Sigmoid colon (tissue), 7 donors: ENCODE results near the gene PTPN13. TPM values are rescaled to one million over a fixed set of nuclear protein-coding genes. Genes with fewer than 3 reads are reported as not detected.

ENCODE experiments used
- DNase-seq: peaks from one replicate; pipeline ENCODE4 v3.0.0-alpha.2; 2019
- H3K27ac ChIP-seq, 4 donors: fragments of 200-600 bp; sonication (generic); one replicate each; pipeline ENCODE4 v1.5.1; 2016 to 2019; ENCODE audit warnings: mild to moderate bottlenecking in 1 of 4
- H3K27me3 ChIP-seq, 3 donors: fragments of 200-600 bp; sonication (generic); one replicate each; pipeline ENCODE4 v1.5.1; 2019; ENCODE audit warnings: mild to moderate bottlenecking in 1 of 3
- H3K36me3 ChIP-seq, 4 donors: fragments of 200-600 bp; sonication (generic); one replicate each; pipeline ENCODE4 v1.5.1; 2016 to 2019
- H3K4me1 ChIP-seq, 4 donors: fragments of 200-600 bp; sonication (generic); one replicate each; pipeline ENCODE4 v1.5.1; 2017 to 2019
- H3K4me3 ChIP-seq, 4 donors: fragments of 200-600 bp; sonication (generic); one replicate each; pipeline ENCODE4 v1.5.1; 2017 to 2019; ENCODE audit warnings: mild to moderate bottlenecking in 2 of 4, moderate library complexity in 1 of 4
- H3K9me3 ChIP-seq, 4 donors: fragments of 200-600 bp in 3 of 4; sonication (generic) in 3 of 4; one replicate each; pipeline versions ENCODE4 v1.5.1 to v1.6.1; 2013 to 2019
- CTCF ChIP-seq, 4 experiments: fragments of 450-650 bp in 3 of 4; fragments of 200-600 bp in 1 of 4; IDR thresholded peaks; one replicate each; pipeline ENCODE4 v1.5.1; 2016 to 2019; ENCODE audit warnings: antibody characterized with exemption in 4 of 4, mild to moderate bottlenecking in 3 of 4, moderate library complexity in 2 of 4
- EP300 ChIP-seq, 4 donors: sonication (generic); formaldehyde crosslinking; IDR thresholded peaks; one replicate each; pipeline ENCODE4 v1.6.1; 2017; ENCODE audit warnings: antibody characterized with exemption in 4 of 4
- POLR2A ChIP-seq, 2 donors: fragments of 450-650 bp; IDR thresholded peaks; one replicate each; pipeline ENCODE4 v1.6.1; 2016; ENCODE audit warnings: antibody characterized with exemption in 2 of 2, mild to moderate bottlenecking in 2 of 2, moderate library complexity in 2 of 2
- POLR2AphosphoS5 ChIP-seq, 4 donors: sonication (generic); formaldehyde crosslinking; IDR thresholded peaks; one replicate each; pipeline ENCODE4 v1.6.1; 2017; ENCODE audit warnings: antibody characterized with exemption in 4 of 4
- WGBS, 2 donors: extraction: QIAGEN DNeasy Blood & Tissue Kit; methylation state at CpG; one replicate each; pipeline ENCODE4 v1.1.7; 2013; 5-methylcytosine and 5-hydroxymethylcytosine counted together
- intact Hi-C: fragments of 100-400 bp; cut with DNase I; formaldehyde crosslinking; loops from one replicate; pipeline ENCODE4 v1.15.1; 2023
- polyA plus RNA-seq, 3 donors: library from polyadenylated mRNA; stranded (reverse); fragments of 200-250 nt; gene quantifications; one replicate each; pipeline ENCODE4 v1.2.3, GENCODE V29; 2013
- total RNA-seq, 4 donors: library from RNA; depleted of rRNA; stranded (reverse); fragments of >200 nt; gene quantifications; one replicate each; pipeline ENCODE4 v1.1.0, GENCODE V29; 2016
- donor health status: healthy with polysubstance abuse.
- donor health status: Bipolar disorder and iron deficiency.
- donor health status: healthy.

Gene PTPN13
- total and polyA plus RNA-seq, 7 donors = 0.60 to 16.1 (median 9.9) TPM

- no peaks in the 10 kb centered on the region for H3K4me1 ChIP-seq
- 81 to 84% methylated on average over 3 of the region's 3 CpGs for WGBS, 2 donors
- H3K9me3 ChIP-seq = no peaks in the 10 kb centered on the region
- no peak overlapping the region for H3K4me3 ChIP-seq
- H3K27me3 ChIP-seq = no peaks in the 10 kb centered on the region
- H3K27ac ChIP-seq = no peak overlapping the region
- DNase-seq = no peak
- intact Hi-C loops = no loop called here
- TF ChIP-seq EP300 (IDR thresholded peaks at IDR 0.05) (no peak), POLR2AphosphoS5 (IDR thresholded peaks at IDR 0.05) (no peak), CTCF (IDR thresholded peaks at IDR 0.05) (no peak), POLR2A (IDR thresholded peaks at IDR 0.05) (no peak)
- no peaks in the 10 kb centered on the region for H3K36me3 ChIP-seq
These were observed 231.4 kb downstream of the PTPN13 start for GRCh38 chr4:86825511-86825910.

GRCh38 chr4:86831262-86832130, 237.4 kb downstream of the PTPN13 start:
- Histone ChIP-seq H3K36me3 (no peaks in the 10 kb centered on the region), H3K4me3 (no peak overlapping the region), H3K27me3 (no peaks in the 10 kb centered on the region), H3K4me1 (no peaks in the 10 kb centered on the region), H3K9me3 (no peaks in the 10 kb centered on the region), H3K27ac (no peak overlapping the region)
- no peak for DNase-seq
- WGBS, 2 donors = 83 to 86% methylated on average over 5 of the region's 5 CpGs
- intact Hi-C loops = no loop called here
- TF ChIP-seq EP300 (IDR thresholded peaks at IDR 0.05) (no peak), POLR2A (IDR thresholded peaks at IDR 0.05) (no peak), POLR2AphosphoS5 (IDR thresholded peaks at IDR 0.05) (no peak)

GRCh38 chr4:86833615-86834014, 239.5 kb downstream of the PTPN13 start:
- no peak for DNase-seq
- 96% methylated on average over 1 of the region's 1 CpG for WGBS, 2 donors

GRCh38 chr4:86834901-86835300, 240.8 kb downstream of the PTPN13 start:
- H3K36me3 ChIP-seq = no peaks in the 10 kb centered on the region
- no peak overlapping the region for H3K27ac ChIP-seq
- no peaks in the 10 kb centered on the region for H3K27me3 ChIP-seq
- TF ChIP-seq POLR2A (IDR thresholded peaks at IDR 0.05) (no peak), EP300 (IDR thresholded peaks at IDR 0.05) (no peak), CTCF (IDR thresholded peaks at IDR 0.05) (no peak), POLR2AphosphoS5 (IDR thresholded peaks at IDR 0.05) (no peak)
- intact Hi-C loops = no loop called here
- no peak for DNase-seq
- no peaks in the 10 kb centered on the region for H3K9me3 ChIP-seq
- peaks cover 0 to 10% (median 3%) of the 10 kb centered on the region in 4 donors for H3K4me1 ChIP-seq
- H3K4me3 ChIP-seq = no peak overlapping the region
- WGBS, 2 donors = 86 to 88% methylated on average over 3 of the region's 3 CpGs

More at GRCh38 chr4:86833615-86834014, 239.5 kb downstream of the PTPN13 start:
- TF ChIP-seq CTCF (IDR thresholded peaks at IDR 0.05) (no peak), POLR2A (IDR thresholded peaks at IDR 0.05) (no peak), POLR2AphosphoS5 (IDR thresholded peaks at IDR 0.05) (no peak), EP300 (IDR thresholded peaks at IDR 0.05) (no peak)
- Histone ChIP-seq H3K36me3 (no peaks in the 10 kb centered on the region), H3K27me3 (no peaks in the 10 kb centered on the region), H3K27ac (no peak overlapping the region), H3K4me1 (peaks cover 0 to 10% (median 3%) of the 10 kb centered on the region in 4 donors), H3K9me3 (no peaks in the 10 kb centered on the region), H3K4me3 (no peak overlapping the region)
- intact Hi-C loops = no loop called here

- intact Hi-C loops = no loop called here
- Histone ChIP-seq H3K36me3 (no peaks in the 10 kb centered on the region), H3K27ac (no peak overlapping the region), H3K4me3 (no peak overlapping the region), H3K9me3 (no peaks in the 10 kb centered on the region), H3K4me1 (peaks cover 0 to 10% (median 3%) of the 10 kb centered on the region in 4 donors), H3K27me3 (no peaks in the 10 kb centered on the region)
- no peak for TF ChIP-seq POLR2A (IDR thresholded peaks at IDR 0.05)
- DNase-seq = no peak
- WGBS, 2 donors = 76 to 88% methylated on average over 3 of the region's 3 CpGs
These were observed 241.6 kb downstream of the PTPN13 start for GRCh38 chr4:86835677-86836076.
